ENCODE data around the gene CRIP2.

Gene CRIP2

DNA sequence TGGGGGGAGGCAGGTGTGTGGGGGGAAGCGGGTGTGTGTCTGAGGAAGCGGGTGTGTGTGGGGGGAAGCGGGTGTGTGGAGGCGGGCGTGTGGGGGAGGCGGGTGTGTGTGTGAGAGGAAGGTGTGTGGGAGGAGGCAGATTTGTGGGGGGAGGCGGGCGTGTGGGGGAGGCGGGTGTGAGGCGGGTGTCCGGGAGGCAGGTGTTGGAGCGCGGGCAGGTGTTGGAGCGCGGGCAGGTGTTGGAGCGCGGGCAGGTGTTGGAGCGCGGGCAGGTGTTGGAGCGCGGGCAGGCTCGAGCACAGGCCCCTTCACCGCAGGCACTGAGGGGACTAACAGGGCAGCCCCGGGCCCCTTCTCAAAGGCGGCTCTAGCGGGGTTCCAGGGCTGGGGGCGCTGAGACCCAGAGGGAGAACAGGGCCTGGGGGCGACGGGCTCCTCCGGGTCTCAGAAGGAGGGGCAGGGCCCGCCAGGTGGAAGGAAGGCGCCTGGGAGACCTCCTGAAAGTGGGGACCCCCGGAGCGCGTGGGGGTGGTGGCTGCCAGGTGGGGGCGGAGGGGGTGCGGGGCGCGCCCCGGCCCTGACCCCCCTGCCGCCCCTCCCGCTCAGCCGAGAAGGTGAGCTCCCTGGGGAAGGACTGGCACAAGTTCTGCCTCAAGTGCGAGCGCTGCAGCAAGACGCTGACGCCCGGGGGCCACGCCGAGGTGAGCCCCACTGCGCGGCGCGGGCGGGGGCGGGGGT is 3.2 kb downstream of the CRIP2 start:
- no peak for DNase-seq

DNA sequence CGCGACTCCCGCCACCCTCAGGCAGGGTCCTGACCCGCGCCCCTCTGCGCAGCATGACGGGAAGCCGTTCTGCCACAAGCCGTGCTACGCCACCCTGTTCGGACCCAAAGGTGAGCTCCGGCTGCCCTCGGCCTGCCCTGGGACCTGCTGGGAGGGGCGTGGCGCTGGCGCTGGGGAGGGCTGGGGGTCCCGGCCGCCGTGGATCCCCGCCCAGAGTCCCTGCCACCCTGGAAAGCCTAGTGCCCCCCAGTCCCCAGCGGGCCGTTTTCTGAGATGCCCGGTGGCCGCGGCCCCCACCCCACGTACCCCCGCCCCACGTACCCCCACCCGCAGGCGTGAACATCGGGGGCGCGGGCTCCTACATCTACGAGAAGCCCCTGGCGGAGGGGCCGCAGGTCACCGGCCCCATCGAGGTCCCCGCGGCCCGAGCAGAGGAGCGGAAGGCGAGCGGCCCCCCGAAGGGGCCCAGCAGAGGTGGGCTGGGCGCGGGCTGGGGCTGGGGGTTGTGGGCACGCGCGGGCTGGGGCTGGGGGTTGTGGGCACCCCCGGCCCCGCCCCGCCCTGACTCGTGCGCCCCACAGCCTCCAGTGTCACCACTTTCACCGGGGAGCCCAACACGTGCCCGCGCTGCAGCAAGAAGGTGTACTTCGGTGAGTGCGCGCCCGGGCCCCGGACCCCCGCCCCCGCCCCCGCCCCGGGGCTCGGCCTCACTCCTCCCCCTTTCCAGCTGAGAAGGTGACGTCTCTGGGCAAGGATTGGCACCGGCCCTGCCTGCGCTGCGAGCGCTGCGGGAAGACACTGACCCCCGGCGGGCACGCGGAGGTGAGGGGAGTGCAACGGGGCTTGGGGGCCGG is 4.0 kb downstream of the CRIP2 start:
- no peak for DNase-seq

- no peak for DNase-seq
Measured at GRCh38 chr14:105479431-105480158, 5.0 kb downstream of the CRIP2 start.

- DNase-seq, result no peak
Measured at GRCh38 chr14:105480199-105480746, 5.7 kb downstream of the CRIP2 start.

- peak; percentile 86 for DNase-seq
Measured at GRCh38 chr14:105480807-105481801, 6.5 kb downstream of the CRIP2 start.

DNA sequence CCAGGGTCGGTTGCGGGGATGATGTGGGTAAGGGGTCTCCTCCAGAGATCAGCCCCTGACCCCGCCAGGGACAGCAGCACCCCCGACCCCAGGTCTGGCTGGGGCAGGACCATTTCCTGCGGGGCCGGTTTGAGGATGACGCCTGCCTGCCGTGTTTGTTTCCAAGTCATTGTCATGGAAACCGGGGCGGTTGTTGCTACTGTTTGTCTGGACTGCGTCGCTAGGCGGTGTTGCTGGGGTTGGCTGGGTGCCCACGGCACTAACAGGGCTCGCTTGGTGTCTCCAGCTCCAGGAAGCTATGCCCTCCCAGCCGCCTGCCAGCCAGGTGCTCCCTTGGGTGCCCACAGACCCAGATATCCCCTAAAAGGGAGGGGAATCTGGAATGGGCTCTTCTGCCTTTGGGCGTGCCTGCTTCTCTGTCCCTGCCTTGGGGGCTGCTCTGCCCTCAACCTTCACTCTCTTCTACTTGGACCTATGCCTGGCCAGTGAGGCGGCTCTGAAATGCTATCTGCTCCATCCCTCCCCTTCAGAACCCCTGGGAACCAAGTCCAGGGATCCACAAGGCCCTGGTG is 7.4 kb downstream of the CRIP2 start:
- DNase-seq, result peak; percentile 98

DNA sequence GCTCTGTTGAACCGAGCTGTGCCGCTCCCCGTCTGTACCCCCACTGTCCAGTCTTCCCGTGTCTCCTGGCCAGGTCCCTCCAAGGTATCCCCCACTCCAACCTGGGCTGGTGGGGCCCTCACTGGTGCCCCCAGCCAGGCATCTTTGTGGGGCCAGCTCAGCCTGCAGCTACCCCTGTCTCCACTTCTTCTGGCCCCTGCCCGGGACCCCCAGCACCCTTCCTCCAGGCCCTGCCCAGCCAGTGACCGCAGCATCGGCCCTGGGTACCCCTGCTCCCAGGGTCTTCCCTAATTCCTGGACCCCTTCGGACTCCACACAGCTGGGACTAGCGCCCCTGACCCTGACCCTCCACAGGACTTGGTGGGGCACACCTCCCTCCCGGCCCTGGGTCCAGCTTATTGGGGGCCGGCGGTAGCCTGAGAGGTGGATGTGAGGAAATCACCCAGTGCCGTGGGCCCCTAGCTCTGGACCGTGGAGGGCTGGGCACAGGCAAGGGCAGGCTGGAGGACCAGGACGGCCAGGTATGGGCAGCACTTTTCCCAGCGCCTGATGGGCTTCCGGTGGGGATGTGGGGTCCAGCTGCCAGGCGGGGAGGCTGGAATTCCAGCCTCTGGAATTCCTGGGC is 8.0 kb downstream of the CRIP2 start:
- DNase-seq, result no peak

DNA sequence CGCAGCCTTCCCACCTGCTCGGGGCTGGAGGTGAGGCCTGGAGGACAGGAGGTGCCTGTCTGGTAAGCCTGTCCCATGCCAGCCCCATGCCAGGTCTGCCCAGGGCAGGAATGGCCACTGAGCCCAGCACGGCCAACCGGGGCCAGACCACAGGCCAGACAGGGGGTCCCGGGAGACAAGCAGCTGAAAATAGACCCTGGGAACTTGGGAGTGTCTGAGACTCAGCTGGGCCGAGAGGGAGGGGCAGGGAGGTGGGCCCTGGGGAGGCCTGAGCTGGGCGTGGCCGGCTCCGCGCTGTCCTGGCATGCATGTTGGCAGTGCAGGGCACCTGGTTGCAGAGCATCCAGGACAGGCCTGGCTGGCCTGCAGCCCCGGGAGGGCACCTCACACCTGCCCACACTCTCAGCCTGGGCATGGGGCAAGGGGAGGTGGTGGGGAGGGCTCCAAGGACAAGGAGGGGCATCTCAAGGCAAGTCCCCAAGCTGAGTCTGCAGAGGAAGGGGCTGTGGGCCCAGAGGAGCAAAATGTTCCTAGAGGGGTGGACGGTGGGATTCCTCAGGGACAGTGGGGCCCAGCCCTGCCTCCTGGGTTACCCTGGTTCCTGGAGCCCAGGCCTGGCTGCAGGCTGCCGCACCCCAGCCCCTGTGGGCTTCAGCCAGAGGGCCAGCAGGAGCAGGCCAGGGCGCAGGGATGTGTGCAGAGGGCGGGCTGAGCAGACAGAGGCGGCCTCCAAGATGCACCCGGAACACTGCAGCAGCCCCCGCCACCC is 8.9 kb downstream of the CRIP2 start:
- no peak for DNase-seq

DNA sequence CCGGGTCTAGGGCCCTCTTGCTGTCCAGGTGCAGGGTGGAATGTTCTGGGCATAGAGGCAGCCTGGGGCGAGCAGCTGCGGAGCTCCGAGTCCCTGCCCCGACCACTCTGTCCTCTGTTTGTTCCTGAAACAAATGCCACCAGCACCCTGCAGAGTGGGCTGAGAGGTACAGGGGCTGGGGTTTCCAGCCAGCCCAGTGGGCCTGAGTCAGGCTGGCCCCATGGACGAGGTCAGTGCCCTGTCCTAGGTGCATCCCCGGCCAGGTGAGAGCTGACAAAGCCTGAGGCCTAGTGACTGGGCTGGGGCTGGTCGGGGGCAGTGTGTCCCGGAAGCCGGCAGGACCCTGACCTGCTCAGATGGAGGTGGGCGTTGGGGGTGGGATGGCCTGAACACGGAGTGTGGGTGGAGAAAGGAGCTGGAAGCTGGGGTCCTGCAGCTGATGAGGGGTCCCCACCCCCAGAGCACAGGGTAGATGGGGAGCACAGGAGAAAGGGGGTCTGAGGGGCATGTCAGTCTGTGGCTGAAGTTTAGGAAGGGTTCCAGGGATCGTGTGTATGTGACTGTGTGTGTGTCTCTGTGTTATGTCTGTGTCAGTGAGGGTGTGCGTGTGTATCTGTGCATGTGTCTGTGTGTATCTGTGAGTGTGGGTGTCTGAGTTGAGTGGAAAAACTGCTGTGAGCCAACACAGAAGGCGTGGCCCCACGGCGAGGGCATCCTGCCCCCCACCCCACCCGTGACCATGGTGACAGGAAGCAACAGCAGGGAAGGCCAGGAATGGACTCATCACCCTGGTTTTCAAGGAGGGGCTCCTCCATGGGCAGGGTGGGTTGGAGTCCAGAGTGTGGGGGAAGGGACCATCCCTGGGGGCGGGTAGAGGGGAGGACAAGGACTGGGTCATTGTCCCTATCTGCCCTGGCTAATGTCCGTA is 9.7 kb downstream of the CRIP2 start:
- DNase-seq, result peak; percentile 27

- no peak for DNase-seq
Measured at GRCh38 chr14:105484997-105485393, 10.4 kb downstream of the CRIP2 start.

GRCh38 chr14:105485739-105486162 is 11.1 kb downstream of the CRIP2 start:
- peak; percentile 41 for DNase-seq

GRCh38 chr14:105486163-105486973 is 11.7 kb downstream of the CRIP2 start, which contains the start of gene CRIP1:
CRIP1 (plus strand) TSS chr14:105486886; CDS start chr14:105487260, 374 bp downstream.
- no peak for DNase-seq

GRCh38 chr14:105486974-105487448 is 12.4 kb downstream of the CRIP2 start:
- peak; percentile 5 for DNase-seq

GRCh38 chr14:105487449-105487985 is 12.9 kb downstream of the CRIP2 start:
- DNase-seq, result no peak

DNA sequence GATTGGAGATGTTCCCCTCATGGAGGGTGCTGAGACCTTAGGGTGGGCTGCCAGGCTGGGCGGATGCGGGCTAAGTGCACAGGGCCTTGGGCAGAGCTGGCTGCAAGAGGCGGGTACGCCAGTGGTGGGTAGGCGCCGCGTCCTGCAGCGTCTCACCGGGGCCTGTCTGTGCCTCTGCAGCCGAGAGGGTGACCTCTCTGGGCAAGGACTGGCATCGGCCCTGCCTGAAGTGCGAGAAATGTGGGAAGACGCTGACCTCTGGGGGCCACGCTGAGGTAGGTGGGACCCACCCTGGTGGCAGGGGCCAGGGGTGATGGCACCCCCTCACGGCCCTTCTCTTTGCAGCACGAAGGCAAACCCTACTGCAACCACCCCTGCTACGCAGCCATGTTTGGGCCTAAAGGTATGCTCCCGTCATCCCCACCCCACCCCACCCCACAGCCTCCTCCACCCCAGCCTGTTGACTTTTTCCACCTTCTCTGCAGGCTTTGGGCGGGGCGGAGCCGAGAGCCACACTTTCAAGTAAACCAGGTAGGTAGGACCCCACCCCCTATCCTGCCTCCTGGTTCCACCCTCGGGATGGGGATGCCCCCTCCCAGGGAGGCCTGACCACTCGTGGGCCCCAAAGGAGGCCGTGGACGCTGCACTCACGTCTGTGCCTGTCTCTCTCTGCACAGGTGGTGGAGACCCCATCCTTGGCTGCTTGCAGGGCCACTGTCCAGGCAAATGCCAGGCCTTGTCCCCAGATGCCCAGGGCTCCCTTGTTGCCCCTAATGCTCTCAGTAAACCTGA is 13.6 kb downstream of the CRIP2 start:
- DNase-seq, result no peak

DNA sequence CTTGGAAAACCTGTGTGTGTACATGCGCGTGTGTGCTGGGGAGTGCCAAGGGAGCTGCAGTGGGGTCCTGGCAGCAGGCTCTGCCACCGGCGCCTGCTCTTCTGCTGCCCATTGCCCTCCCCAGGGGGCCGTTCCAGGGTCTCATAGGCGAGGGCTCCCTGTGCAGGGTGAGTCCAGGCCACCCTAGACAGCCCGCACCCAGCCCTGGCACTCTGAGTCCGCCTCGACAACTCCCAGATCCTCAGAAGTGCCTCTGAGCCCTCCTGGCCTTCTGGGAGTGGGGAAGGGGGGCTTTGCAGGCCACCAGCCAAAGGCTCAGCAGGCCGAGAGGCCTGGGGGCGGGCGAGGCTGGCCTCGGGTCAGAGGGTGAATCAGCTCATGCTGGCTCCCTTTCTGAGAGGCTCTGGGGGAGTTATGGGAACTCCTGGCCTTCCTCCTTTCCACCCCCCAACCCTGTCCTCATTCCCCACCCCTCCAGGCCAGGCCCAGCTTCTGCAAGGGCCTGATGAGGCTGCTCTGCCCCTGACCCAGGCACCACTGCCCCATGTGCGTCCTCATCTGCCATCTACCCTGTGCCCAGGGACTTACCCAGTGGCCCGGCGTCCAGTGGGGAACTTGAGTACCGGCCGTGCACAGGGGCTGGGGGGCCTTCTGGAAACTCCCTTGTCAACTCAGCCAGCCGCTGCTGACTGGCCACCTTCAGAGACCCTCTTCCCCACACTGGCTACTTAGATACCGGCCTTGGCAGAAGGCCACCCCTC is 14.3 kb downstream of the CRIP2 start:
- no peak for DNase-seq
